Colon (tissue), 2 donors: ENCODE measurements around the gene LRRC23.

Source experiments
- FAIRE-seq: peaks from 2 replicates; lab custom pipeline; 2012; peaks lifted over from hg19 to GRCh38; lab: Jason Lieb, UNC
- donor health status: control.
- donor health status: control.

The LRRC23 gene

GRCh38 chr12:6945613-6946012 lies 41.0 kb downstream of the LRRC23 start:
- no peak for FAIRE-seq

DNA sequence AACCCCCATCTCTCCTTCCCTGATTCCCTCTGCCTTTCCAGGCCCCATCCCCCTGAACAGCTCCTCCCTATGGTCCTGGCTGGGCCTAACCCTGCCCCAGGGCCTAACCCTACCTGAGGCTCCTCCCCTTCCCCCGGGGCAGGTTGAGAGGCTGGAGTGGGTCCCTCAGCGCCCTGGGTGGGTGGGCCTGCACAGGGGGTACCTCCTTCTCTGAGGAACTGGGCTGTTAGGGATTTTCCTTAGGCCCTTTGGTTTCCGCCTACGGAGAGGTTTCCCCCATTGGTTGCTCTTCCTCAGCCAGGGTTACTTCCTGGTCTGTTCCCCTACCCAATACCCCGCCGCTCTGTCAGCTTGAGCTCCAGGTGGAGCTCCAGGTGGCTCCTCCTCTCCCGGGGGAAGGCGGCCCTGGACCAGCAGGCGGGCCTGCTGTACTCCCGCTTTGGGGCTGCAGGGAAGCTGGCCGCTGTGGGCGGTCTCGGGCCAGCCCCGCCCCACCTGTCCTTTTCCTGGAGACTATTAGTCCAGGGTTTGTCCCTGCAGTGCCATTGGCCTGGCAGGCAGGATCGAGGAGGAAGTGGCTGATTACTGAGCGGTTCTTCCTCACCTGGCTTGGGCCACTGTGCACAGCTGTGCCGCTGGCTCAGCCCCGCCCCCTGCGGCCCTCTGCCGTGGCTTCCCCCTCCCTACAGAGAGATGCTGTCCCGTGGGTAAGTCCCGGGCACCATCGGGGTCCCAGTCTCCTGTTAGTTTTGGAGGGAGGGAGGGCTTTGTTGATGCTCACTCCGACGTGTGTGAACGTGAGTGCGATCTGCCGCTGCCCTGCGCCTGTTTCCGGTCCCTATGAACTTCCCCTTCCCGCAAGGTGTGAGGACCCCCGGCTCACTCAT lies 41.7 kb downstream of the LRRC23 start:
- no peak for FAIRE-seq

DNA sequence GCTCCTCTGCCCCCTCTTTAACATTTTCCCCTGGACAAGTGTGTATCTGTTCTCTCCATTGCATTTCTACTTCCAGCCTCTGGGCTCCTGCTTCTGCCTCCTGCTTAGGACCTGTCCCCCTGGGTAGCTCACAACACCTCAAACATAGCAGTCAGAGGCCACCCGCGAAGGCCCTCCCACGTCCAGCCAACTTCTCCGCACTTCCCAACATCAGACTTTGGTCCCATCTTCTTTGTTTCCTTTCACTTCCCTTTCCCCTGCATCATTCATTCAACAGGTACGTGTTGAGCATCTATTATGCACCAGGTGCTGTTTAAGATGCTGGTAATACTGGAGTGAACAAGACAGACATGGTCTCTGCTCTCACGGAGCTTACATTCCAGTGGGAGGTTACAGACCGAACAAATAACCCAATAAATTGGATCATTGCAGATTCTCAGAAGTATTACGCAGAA lies 42.3 kb downstream of the LRRC23 start:
- FAIRE-seq = no peak

- no peak for FAIRE-seq
These were observed 43.0 kb downstream of the LRRC23 start for GRCh38 chr12:6947615-6948014.

DNA sequence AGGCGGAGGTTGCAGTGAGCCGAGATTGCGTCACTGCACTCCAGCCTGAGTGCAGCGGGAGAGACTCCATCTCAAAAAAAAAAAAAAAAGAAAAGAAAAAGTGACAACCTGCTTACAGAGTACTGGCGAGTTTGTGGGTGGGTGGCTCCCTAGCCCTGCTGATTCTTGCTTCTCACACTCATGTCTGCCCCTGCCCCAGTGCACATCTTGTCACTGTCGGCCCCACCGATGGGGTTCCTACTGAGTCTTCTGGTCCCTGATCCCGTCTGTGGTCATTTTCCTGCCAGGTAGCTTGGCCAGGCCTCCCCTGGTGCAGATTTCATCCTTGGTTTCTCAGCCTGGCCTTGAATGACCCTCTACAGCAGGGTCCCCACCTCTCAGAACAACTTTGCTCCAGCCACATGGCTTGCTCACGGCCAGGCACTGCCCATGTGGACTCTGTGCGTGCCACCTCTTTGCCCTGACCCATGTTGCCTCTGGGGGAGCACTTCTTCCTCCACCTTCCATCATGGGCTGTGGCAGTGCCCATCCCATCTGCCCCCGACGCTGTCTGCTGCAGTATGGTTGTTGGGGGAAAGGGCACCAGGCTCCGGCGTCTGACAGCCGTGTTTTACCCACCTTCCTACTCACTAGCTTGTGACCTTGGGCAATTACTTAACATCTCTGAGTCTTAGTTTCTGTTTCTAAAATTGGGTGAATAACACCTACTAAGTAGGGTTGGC lies 44.4 kb downstream of the LRRC23 start:
- FAIRE-seq = no peak

DNA sequence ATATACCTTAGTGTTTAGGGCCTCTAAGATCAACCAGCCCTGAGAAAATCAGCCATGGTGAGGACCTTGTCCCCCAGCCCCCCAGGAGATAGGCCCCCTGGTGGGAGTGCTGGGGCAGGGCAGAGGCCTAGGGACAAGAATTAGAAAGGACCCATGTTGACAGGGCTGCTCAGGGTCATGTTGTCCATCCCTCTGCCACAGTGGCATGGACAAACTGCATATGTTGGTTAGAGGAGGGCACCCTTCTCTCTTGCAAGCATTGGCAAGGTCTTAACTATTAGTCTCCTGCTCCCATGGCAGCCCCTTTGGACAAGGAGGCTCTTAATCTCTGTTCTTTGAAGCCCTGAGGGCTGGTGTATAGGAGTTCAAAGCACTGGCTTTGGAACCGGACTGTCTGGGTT lies 45.8 kb downstream of the LRRC23 start:
- no peak for FAIRE-seq

DNA sequence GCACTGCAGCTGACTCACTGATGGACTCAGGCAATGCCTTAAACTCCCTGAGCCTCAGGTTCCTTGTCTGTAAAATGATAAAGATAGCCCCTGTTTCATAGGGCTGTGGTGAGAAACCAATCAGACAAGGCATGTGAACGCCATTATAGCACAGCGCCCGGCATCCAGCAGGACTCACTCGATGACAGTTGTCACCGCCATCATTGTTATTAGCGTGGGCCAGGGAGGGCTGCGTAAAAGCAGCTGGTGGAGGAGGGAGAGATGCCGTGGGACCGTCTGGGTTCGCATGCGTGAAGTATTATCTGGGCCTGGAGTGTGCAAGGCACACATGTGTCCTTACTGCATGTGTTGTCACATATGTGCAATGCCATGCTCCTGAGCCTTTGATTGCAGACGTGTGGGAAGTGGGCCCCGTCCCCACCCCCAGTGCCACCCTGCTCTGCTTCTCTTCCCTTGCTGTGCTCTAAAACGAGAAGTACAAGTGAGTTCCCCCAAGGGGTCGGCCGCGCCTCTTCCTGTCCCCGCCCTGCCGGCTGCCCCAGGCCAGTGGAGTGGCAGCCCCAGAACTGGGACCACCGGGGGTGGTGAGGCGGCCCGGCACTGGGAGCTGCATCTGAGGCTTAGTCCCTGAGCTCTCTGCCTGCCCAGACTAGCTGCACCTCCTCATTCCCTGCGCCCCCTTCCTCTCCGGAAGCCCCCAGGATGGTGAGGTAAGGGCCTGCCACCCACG lies 46.4 kb downstream of the LRRC23 start, which contains the start of gene PTPN6:
Gene PTPN6, plus strand, starts transcription at position 546 of the 730 bp plus-strand sequence. Its CDS starts 157 bp downstream, at position 703.
- FAIRE-seq = no peak

GRCh38 chr12:6951551-6952120 lies 47.0 kb downstream of the LRRC23 start:
- FAIRE-seq = no peak

DNA sequence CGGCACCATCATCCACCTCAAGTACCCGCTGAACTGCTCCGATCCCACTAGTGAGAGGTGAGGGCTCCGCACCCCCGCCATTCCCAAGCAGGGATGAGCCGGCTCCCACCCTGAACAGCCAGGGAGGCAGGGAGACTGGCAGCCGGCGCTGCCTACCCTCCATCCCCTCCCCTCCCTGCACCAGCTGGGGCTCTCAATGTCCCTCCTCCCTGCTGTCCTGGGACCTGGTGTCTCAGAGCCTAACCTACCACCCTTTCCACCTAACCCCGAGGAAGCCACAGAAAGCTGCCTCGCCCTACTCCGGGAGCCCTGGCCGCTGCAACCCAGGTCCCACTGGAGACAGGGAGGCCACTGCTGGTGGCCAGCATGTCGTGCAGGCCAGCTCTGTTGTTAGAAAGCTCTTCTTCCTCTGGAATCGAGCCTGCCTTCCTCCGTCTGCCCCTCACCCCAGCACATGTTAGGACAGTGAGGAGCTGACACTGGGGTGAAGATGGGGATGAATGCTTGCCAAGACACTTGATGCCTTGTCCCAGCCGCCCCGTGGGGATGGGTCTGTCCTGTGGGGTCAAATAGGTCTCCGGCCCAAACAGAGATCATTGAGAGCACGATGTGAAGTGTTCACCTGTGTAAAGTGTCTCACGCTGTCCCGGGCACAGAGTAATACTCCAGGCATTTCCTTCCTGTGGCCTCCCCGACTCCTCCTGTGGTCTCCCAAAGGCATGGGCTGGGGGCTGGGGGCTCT lies 47.7 kb downstream of the LRRC23 start:
- no peak for FAIRE-seq

DNA sequence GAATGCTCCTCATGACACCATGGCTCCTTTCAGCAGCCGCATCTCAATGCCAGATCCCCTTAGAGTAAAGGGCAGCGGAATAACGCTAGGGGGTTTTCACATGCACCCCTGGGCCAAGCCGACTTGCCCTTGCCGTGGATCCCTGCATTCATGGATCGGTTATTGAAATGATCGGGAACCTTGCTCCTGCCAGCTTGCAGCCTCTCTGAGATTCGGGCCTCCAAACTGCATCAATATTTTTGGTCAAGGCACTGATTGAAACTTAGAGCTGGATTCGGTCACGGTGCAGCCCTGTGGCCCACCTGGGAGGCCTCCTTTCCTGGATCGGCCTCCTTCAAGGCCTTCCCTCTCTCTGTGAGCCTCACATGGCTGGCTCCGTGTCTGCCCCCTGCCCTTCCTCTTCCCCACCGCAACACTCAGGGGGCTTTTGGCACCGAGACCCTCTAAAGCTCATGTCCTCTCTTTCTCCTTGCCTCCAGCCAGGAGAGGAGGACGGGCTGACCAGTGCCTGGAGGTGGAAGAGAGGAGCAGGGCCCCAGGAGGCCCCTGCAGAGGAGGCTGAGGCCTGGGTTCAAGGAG lies 48.3 kb downstream of the LRRC23 start:
- FAIRE-seq = no peak

DNA sequence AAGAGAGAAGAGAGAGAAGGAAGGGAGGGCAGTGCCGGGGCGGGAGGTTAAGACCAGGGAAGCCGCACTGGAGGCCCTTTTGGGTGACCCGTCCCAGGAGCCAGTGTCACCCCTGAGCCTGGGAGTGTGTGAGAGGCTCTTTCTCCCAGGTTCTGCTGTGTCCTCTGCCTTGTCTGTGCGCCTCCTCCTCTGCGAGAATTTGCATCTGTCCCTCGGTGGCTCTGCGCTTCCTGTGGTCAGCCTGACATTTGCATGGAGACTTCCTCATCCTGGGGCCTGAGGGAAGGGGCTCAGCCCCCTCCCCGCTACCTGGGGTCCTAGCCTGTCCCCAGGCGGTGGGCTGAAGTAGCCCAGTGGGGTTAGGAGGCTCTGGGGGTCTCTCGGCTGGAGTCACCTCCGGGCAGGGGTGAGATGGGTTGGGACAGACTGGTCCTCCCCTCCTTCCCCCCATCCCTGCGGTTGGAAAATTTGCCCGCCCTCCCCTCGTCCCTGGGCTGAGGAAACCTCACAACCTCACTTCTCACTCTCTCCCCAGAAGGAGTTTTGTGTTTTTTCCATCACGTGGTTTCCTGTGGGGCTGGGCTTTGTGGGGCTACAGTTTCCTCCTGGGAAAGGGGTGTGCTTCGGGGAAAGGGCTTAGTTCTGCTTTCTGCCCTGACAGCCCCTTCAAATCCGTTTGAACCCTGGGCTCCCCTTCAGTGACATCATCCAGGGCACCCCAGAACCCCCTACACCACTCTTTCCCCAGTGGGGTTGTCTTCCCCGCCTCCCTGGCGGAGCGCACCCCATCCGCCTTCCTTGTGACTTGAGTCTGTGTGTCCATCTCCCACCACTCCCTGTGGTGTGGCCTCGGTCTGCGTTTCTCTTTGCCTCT lies 49.1 kb downstream of the LRRC23 start:
- FAIRE-seq = no peak

GRCh38 chr12:6954316-6955107 lies 49.9 kb downstream of the LRRC23 start:
- FAIRE-seq = no peak

GRCh38 chr12:6955108-6956020 lies 50.7 kb downstream of the LRRC23 start:
- no peak for FAIRE-seq

DNA sequence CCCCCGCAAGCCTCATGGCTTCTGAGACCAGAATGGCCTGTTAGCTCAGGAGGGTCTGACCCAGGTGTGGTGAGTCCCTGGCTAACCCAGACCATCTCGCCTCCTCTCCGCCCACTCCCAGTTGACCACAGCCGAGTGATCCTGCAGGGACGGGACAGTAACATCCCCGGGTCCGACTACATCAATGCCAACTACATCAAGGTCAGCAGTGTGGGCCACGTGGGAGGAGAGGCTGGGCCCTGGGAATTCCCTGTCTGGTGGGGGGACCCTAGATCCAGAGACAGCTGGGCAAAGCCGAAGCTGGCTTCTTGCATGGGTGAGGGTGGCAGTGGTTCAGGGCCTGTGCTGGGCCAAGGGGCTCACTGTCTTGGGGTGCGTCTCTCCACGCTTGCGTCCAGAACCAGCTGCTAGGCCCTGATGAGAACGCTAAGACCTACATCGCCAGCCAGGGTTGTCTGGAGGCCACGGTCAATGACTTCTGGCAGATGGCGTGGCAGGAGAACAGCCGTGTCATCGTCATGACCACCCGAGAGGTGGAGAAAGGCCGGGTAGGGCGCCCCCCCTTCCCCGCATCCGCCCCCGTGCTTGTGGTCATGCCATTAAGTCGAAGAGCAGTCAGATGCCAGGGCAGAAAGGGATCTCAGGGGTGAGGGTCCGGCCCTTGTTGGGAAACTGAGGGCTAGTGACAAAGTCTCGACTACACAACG lies 51.6 kb downstream of the LRRC23 start:
- no peak for FAIRE-seq

GRCh38 chr12:6957151-6957701 lies 52.6 kb downstream of the LRRC23 start:
- no peak for FAIRE-seq

DNA sequence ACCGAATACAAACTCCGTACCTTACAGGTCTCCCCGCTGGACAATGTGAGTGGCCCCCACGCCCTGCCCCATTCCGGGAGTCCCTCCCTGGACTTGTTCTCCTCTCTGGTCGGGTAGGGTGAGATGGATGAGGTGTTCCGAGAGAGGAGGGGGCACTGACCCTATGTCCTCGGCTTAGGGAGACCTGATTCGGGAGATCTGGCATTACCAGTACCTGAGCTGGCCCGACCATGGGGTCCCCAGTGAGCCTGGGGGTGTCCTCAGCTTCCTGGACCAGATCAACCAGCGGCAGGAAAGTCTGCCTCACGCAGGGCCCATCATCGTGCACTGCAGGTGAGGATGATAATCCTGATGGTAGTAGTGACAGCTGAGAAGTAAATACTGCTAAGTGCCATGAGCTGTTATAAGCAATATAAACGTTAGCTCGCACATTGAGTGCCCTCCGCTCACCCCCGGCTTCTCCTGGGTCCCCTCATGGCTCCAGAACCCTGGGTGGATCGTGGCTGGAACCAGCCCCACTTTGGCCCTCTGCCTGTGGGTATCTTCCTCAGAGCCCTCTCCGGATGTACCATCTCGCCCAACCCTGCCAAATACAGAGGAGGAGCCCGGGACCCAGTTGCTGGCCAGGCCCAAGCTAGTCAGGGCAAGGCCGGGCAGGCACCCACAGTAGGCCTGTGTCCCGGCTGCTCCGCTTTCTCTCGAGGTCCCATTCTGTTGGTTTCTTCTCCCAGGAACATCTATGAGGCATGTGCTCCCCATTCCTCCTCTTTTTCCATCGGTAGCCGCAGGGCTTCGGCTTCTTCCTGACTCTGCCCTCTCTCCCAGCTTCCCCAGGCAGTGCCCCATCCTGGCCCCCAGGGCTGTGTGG lies 53.4 kb downstream of the LRRC23 start:
- FAIRE-seq = no peak
